Smooth muscle cell of the coronary artery (primary cell): Measurements from ENCODE around the gene BHLHA15. TPM values are rescaled to one million over a fixed set of nuclear protein-coding genes. Genes with fewer than 3 reads are reported as not detected.

Source experiments
- total RNA-seq: library from RNA; depleted of rRNA; stranded (reverse); fragments of >200 nt; gene quantifications from 2 replicates; pipeline ENCODE4 v1.2.3, GENCODE V29; 2014; ENCODE audit warnings: low replicate concordance

BHLHA15 gene
- 0.38 TPM in 1 of 2 replicates, not detected in the other for total RNA-seq

DNA sequence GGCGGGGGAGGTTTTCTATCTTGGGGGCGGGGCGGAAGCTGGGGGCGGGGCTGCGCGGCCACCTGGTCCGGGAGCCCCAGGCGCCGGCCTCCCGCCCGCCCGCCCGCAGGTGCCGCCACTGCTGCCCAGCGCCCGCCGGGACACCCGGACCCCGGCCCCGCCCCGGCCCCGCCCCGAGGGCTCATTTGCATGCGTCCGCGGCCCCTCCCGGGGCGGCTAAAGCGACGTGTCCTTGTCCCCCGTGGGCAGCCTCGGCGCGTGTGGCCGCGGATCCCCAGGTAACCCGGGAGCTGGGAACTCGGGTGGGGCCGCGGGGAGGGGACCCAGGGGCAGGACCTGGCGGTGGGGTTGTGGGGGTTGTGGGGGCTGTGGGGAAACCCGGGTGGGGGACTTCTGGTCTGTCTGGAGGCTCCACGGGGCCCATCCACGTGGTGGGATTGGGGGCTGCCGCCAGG, at the start of gene BHLHA15:
Gene BHLHA15 (plus strand): TSS at position 219 of the 455 bp plus-strand sequence. CDS start 871 bp downstream, outside the sequence.

DNA sequence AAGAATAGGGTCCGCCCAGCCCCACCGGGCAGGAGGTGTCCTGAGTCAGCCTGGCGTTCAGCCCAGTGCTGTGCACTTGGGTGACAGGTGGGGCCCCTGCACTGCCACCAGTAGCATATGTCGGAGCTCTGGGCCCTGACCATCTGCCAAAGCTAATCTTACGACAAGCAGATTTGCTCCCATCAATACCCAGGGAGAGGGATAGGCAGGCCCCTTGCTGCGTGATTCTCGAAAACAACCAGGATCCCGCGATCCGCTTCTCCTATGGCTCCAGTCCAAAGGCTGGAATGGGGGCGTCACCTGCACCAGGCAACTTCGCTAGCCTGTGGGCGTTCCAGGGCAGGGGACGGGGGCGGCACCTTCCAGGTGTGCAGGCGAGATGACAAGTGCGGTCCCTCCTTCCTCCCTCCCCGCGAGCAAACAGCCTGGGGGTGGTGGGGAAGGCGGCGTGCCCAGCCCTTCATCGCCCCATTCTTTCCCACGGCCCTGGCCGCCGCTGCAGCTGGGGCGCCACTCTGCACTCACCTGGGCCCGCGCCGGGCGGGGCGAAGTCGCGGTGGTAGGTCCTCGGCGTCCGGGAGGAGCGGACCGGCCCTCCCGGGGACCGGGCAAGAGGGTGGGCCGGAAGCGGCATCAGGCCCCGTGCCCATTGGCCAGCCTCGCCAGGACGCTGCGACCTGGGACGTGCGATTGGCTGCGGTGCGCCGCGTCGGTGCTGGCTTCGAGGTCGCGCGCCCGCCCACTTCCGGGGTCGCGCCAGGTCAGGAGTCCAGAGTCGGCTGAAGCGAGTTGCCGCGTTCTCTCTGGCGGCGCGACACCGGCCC, 40.6 kb downstream of the BHLHA15 start, which contains the start of gene TECPR1:
Gene TECPR1 (minus strand): TSS at position 632 of the 824 bp plus-strand sequence. CDS start 6,086 bp downstream, outside the sequence.

Other genes starting within 250 kb of the BHLHA15 start
- not detected in 2 replicates for gene OCM2, start 221.2 kb upstream of the BHLHA15 start, total RNA-seq
- 5.4 and 5.9 TPM in 2 replicates for gene LMTK2, start 104.6 kb upstream of the BHLHA15 start, total RNA-seq
- 11.9 and 21.8 TPM in 2 replicates for gene TECPR1, start 40.8 kb downstream of the BHLHA15 start, total RNA-seq
- 87.8 and 122 TPM in 2 replicates for gene BRI3, start 70.2 kb downstream of the BHLHA15 start, total RNA-seq
- gene BAIAP2L1, start 189.7 kb downstream of the BHLHA15 start, total RNA-seq, result 0.82 and 3.5 TPM in 2 replicates